Measurements from ENCODE around the gene SLC38A9.

The SLC38A9 gene

DNA sequence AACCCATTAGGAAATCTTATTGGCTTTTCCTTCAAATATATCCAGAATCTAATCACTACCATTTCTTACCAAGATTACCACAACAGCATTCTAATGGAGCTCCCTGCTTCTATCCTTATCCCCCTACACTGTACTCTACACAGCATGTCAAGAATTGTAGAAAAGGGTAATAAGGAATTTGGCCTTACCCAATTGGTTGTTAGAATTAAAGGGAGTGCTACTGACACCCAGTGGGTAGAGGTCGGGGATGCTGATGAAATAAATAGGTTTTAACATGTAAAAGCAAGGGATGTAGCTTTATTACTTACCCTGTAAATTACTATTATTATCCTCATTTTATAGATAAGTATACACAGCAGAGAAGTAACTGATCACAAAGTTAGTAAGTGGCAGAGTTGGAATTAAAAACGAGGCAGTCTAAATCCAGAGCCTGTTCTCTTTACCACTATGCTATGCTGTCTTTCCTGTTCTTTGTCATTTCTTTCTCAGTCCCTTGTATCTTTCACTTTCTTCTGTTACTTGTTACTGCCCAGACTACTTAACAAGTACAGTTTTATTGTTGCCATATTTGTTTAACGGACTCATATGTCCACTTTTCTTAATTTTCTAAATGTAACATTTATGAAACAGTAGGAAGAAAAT lies 10.5 kb downstream of the SLC38A9 start:
- TF ChIP-seq, protein P1, sequence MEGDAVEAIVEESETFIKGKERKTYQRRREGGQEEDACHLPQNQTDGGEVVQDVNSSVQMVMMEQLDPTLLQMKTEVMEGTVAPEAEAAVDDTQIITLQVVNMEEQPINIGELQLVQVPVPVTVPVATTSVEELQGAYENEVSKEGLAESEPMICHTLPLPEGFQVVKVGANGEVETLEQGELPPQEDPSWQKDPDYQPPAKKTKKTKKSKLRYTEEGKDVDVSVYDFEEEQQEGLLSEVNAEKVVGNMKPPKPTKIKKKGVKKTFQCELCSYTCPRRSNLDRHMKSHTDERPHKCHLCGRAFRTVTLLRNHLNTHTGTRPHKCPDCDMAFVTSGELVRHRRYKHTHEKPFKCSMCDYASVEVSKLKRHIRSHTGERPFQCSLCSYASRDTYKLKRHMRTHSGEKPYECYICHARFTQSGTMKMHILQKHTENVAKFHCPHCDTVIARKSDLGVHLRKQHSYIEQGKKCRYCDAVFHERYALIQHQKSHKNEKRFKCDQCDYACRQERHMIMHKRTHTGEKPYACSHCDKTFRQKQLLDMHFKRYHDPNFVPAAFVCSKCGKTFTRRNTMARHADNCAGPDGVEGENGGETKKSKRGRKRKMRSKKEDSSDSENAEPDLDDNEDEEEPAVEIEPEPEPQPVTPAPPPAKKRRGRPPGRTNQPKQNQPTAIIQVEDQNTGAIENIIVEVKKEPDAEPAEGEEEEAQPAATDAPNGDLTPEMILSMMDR (IDR thresholded peaks at IDR 0.05): no peak

DNA sequence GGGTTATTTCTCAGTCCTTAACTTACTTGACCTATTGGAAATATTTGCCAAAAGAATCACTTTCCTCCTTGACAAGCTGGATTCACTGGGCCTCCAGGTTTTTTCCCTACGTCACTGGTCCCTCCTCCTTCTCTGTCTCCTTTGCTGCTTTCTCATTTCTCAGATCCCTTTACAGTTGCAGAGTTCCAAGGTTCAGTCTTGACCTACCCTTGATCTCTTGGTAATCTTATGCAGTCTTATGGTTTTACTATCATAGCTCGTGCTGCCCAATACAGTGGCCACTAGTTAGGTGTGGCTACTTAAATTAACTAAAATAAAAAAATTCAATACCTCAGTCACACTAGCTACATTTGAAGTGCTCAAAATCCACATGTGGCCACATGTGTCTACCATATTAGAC lies 11.4 kb downstream of the SLC38A9 start:
- TF ChIP-seq, protein P1 (IDR thresholded peaks at IDR 0.05): no peak

DNA sequence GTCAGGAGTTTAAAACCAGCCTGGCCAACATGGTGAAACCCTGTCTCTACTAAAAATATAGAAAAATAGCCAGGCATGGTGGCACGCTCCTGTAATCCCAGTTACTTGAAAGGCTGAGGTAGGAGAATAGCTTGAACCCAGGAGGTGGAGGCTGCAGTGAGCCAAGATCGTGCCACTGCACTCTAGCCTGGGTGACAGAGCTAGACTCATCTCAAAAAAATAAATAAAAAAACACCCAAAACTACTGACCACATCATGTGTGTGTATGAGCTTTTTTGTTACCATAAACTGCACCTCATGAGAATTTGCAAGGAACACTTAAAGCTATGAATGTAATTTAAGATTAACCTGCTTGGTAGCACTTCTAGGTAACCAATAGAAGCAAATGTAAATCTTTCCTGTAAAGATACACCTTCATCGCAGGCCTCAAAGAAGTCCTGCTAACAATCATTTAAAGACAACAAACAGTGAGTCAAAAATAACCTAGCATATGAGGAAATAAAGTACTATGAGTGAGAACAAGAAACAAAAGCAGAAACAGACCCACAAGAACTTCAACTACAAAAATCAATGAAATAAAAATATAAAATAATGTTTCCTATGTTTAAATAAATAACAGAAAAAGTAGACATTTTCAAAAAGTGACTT lies 13.0 kb downstream of the SLC38A9 start:
- TF ChIP-seq, protein P1 (IDR thresholded peaks at IDR 0.05): no peak

DNA sequence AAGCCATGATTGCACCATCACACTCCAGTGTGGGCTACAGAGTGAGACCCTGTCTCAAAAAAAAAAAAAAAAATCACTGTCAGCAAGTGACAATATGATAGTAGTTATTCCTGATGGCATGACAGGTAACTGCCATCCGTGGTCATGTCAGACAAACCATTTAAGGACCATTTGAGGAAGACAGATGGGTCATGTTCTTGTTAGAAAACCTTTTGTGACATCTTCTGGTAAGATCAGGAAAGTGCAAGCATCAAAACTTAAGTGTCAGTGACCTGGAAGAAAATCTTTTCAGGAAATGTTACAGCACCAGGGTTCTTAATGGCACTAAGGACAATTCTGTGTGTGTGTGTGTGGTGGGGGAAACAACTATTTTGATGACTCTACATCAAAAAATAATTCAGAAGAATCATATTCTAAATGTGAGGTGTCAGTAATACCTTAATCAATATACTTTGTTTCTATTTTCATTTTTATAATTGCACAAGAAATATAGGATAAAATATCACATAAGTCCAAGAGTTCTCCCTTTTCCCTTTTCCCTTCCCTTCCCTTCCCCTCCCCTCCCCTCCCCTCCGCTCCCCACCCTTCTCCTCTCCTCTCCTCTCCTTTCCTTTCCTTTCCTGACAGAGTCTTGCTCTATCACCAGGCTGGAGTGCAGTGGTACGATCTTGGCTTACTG lies 17.8 kb downstream of the SLC38A9 start:
- TF ChIP-seq, protein P1 (IDR thresholded peaks at IDR 0.05): peak; percentile 86

DNA sequence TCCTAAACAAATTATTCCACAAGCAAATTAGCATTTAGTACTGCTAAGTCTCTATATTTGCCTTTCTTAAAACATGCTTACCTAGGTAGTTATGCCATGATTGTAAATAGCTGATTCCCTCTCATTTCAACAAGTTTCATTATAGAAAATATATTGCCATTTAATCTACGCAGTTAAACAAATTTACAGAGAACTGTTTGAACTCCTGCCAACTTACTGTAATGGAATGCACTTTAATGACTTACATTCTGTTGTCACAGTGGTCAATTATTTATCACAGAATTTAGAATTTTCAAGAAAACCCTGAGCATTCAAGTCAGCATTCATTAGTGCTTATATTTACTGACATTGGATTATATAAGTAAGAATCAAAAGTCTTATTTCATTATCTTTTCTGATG lies 19.6 kb downstream of the SLC38A9 start:
- TF ChIP-seq, protein P1 (IDR thresholded peaks at IDR 0.05): no peak

DNA sequence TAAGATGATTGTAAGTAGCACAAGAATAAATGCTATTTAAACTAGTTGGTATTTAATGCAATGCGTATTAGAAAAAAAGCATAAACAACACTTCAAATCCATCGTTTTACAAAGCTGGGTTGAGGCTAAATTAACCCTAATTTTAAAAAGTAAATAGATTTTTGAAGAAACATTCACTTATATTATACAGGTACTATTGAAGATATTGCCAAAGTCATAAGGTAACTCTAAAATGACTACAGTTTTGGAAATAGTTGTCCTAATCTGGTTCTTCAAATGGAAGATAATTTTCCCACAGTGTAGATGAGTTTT lies 20.1 kb downstream of the SLC38A9 start:
- TF ChIP-seq, protein P1 (IDR thresholded peaks at IDR 0.05): 0 out of 2 replicates have a peak, but pooled peaks have one; percentile 23

DNA sequence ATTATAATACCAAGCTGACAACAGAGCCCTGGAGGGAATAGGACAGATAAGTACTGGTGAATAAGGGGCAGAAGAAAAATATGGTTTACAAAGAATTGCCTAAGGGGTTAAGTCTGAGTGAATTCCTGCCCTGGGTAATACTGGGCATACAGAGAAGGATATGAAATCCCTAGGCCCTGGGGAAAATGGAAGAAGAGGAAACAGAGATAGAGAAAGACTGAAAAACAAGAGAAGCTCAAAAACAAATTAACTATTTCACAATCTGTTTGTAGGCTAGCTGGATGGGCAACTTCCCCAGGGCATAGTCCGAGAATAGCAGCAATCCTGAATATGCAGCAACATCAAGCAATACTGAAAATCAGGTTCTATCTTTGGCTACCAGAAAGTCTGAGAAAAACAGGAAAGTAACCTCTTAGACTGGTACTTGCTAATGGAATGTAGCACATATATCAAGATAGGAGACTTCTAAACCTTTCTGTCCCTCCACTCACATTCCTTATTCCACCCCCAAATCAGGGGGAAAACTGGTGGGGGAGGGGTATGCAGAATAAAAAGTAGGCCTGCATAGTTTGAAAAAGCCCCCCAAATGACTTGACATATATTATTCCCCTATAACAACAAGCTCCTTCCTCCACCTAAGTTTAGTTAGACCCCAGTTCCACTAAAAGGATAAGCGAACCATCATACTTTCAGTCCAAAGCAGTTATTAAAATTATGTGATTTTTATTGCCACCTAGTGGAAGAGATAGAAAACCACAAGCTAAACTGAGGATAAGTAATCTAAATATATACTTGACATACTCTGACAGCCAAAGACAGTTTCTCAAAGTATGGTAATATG lies 20.6 kb downstream of the SLC38A9 start:
- TF ChIP-seq, protein P1 (IDR thresholded peaks at IDR 0.05): peak; percentile 86

All from LNCAP (cell line).